ENCODE data around the gene TAS2R3. TPM values are rescaled to one million over a fixed set of nuclear protein-coding genes. Genes with fewer than 3 reads are reported as not detected.
A peak's percentile ranks its signal among the peaks of the same experiment; 100 is the strongest.
"Not testable (repeated sequence)": the region's sequence is repeated elsewhere in the genome, so short reads cannot be mapped to it uniquely, and the experiment has no call there.

The TAS2R3 gene, protein sequence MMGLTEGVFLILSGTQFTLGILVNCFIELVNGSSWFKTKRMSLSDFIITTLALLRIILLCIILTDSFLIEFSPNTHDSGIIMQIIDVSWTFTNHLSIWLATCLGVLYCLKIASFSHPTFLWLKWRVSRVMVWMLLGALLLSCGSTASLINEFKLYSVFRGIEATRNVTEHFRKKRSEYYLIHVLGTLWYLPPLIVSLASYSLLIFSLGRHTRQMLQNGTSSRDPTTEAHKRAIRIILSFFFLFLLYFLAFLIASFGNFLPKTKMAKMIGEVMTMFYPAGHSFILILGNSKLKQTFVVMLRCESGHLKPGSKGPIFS
- polyA plus RNA-seq (ENCODE audit: insufficient read length in 12 of 12), result under 1 TPM in 9 of 12 donors, not detected in 3; 0.14 to 0.60 (median 0.35) TPM
- long read RNA-seq, donor 1, result 0 reads
- long read RNA-seq, donor 2, result 0 reads
- long read RNA-seq, donor 3, result 0 reads
- long read RNA-seq, donor 4, result 0 reads
- long read RNA-seq, donor 5, result 0 reads
- long read RNA-seq, donor 6, result 0 reads
- long read RNA-seq, donor 7, result 0 reads
- long read RNA-seq, donor 8, result 0 reads
- long read RNA-seq, donor 9, result 0 reads
- long read RNA-seq, donor 10, result 0 reads
- long read RNA-seq, donor 11, result 0 reads

GRCh38 chr7:141763797-141764196, at the start of gene TAS2R3:
Gene TAS2R3 (plus strand): TSS chr7:141764097. CDS start chr7:141764159, 62 bp downstream.
- no peak for DNase-seq

- DNase-seq, result no peak
These were observed 49.3 kb upstream of the TAS2R3 start for GRCh38 chr7:141714571-141714970.

DNA sequence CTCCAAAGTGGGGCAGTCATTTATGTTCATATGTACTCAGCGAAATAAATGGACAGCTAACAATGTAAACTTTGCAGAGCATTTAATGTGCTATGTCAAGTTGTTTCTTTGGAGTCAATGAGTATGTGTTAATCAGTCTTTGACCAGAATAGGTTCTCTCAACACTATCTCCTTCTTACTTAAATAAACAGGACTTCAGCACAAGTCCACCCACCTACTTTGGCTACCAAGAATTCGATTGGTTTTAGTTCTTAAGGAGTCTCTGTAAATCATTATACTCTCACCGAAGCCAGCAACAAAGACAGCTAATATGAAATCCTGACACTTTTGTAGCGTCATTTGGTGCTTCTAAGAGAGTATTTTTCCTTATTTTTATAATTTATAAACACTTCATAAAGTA, 48.9 kb upstream of the TAS2R3 start:
- no peak for DNase-seq

- DNase-seq, result no peak
These were observed 47.9 kb upstream of the TAS2R3 start for GRCh38 chr7:141715794-141716689.

- no peak for DNase-seq
These were observed 46.4 kb upstream of the TAS2R3 start for GRCh38 chr7:141717450-141717849.

GRCh38 chr7:141722529-141722928, 41.4 kb upstream of the TAS2R3 start:
- DNase-seq, result no peak

DNA sequence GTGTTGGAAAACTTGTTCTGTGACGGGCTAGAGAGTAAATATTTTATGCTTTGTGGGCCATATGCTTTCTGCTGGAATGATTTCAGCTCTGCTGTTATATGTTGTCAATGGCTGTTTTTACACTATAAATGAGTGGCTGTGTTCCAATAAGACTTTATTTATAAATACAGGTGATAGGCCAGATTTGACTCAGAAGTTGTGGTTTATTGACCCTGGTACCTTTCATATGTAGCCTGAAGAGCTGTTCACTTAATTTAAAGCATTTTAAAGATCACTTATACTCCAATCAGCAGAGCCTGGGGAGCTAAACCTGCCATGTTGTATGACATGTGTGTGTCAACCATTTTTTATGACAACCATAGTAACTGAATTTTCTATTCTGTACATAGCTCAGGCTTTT, 34.9 kb upstream of the TAS2R3 start:
- DNase-seq, result no peak

GRCh38 chr7:141731476-141732149, 32.3 kb upstream of the TAS2R3 start:
- DNase-seq, result no peak

GRCh38 chr7:141737118-141737835, 26.6 kb upstream of the TAS2R3 start:
- DNase-seq, result no peak

DNA sequence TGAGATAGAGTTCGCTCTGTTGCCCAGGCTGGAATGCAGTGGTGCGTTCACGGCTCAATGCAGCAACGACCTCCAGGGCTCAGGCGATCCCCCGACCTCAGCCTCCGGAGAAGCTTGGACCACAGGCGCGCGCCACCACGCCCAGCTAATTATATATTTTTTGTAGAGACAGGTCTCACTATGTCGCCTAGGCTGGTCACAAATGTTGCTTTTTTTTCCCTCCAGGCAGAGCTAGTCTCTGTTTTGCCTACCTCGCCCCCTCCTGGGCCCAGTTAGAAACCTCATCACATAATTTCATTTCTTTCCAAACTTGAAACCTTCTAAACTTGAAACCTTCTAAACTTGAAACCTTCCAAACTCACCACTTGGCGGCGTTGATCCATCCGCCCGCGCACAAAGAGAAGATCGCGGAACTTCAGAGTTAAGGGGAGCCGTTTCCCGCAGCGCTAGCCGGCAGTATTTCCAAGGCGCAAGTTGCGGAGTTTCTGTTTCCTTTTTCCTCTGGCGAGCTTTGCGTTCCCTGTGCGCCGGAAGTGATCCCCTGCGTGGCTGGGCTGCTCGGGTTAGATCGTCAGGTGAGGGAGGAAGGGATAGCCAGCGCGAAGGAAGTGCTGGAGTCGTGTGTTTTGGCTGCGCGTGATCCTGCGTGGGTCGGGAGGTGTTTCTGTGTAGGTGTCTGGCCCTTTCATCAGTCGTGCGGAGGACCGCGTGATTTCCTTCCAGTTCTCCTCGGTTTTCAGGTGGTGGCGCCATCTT, 25.9 kb upstream of the TAS2R3 start, which contains the start of gene SSBP1:
TSS of gene SSBP1 (plus strand) at position 523 of the 756 bp plus-strand sequence. CDS start 809 bp downstream, outside the sequence.
- DNase-seq, result peak; percentile 96

DNA sequence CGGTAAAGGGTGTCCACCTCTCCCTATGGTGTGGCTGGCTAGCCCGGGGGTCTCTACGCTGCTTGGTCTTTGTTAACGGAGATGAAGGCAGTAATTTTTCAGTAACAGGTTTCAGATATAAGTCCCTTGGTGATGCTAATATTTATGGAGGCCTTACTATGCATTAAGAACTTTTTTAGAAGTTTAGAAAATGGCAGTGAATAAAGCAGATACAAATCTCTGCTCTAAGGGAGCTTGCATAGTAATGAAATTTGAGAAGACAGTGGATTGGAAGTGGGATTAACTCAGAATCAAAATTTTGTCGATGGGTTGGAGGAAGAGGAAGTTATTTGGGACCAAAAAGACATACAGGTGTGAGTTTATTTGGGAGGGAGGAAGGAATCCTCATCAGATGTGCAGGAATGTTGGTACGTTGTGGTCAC, 25.3 kb upstream of the TAS2R3 start:
- no peak for DNase-seq

DNA sequence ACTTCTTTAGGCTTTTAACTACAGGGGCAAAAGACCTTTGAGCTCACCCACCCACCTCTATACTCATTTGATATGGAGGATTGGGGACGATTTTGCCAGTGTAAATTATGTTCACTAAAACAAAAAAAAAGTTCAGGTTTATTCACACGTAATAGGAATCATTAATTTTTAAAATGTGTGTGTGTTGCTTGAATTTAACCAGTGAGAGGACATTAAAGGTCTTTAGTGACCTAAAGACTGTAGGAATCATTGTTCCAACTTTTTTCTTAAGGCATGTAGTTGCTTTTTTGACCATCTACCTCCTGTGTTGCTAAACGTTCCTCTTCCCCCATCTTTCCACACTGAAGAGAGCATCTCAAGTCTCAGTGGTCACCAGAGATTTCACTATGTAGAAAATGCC, 24.6 kb upstream of the TAS2R3 start:
- DNase-seq, result no peak

GRCh38 chr7:141742229-141742628, 21.7 kb upstream of the TAS2R3 start:
- DNase-seq, result no peak

DNA sequence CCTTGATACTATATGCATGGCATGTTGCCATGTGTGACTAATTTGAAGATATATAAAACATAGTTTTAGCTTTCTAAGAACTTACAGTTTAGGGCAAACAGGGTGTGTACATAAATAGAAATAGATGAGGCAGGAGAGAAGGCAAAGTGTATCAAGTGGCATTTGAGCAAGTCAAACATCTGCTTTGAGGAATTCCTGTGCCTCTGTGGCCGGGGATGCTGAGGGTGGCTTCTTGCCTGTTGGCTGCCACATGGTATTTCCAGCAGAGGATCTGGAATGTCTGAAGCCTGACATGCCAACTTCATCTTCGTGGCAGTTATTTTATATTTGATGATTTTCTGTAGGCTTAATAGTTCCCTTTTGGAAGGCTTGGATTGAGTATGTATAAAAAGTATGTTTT, 19.8 kb upstream of the TAS2R3 start:
- DNase-seq, result no peak

DNA sequence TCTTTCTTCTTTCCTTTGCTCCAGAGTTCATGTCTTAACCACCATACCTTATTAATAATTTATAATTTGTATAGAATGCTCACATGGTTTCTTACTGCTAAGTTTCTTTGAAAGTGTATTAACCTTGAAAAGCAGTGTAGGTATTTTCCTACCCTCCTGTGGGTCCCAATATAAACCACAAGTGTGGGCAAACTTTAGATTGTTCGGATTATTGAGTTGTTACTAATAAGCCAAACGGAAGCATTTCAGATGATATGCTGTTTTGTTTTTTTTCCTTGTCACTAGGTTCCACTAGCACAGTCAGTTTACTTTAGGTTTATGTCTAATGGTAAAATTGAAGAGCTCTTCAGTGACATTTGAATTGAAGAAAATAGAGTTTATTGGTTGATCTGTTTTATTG, 15.5 kb upstream of the TAS2R3 start:
- DNase-seq, result no peak

DNA sequence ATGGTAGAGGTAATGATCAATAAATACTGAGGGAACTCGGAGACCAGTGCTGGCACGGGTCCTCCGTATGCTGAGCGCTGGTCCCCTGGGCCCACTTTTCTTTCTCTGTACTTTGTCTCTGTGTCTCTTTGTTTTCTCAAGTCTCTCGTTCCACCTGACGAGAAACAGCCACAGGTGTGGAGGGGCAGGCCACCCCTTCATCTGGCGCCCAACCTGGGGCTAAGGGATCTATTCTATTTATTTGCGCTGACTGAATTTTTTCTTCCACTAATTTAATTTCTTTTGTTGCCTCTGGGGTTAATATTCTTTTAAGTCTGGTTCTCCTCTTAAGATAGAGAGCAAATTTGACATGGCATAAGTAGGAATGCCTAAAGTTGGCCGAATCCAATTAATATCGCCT, 12.0 kb upstream of the TAS2R3 start:
- not testable (repeated sequence) for DNase-seq

- no peak for DNase-seq
These were observed 11.3 kb upstream of the TAS2R3 start for GRCh38 chr7:141752634-141753033.

GRCh38 chr7:141754939-141755338, 9.0 kb upstream of the TAS2R3 start:
- no peak for DNase-seq

DNA sequence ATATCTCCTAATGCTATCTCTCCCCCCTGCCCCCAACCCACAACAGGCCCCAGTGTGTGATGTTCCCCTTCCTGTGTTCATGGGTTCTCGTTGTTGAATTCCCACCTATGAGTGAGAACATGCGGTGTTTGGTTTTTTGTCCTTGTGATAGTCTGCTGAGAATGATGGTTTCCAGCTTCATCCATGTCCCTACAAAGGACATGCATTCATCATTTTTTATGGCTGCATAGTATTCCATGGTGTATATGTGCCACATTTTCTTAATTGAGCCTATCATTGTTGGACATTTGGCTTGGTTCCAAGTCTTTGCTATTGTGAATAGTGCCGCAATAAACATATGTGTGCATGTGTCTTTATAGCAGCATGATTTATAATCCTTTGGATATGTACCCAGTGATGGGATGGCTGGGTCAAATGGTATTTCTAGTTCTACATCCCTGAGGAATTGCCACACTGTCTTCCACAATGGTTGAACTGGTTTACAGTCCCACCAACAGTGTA, 6.2 kb downstream of the TAS2R3 start:
- DNase-seq, result not testable (repeated sequence)

GRCh38 chr7:141776374-141776773, 12.5 kb downstream of the TAS2R3 start, which contains the start of gene TAS2R4:
Gene TAS2R4 (plus strand): TSS chr7:141776674. CDS start chr7:141778489, 1,815 bp downstream.
- DNase-seq, result no peak

All from muscle of arm (tissue), 14 donors.